GM19372 (cell line): ENCODE results near the gene ZMAT1.
"Not testable (repeated sequence)": the region's sequence is repeated elsewhere in the genome, so short reads cannot be mapped to it uniquely, and the experiment has no call there.

Source experiments
- ATAC-seq: cut with Tn5 transposase; IDR thresholded peaks from one replicate; pipeline ENCODE4 v1.9.1; 2021; ENCODE audit warnings: mild to moderate bottlenecking, low read depth, moderate library complexity; ENCODE audit not compliant: unreplicated experiment

ZMAT1 gene

GRCh38 chrX:101931488-101932248, at the start of gene ZMAT1:
Gene ZMAT1, minus strand, starts transcription at chrX:101932027. Its CDS starts 19 bp downstream, at chrX:101932008.
- peak; percentile 84 for ATAC-seq

GRCh38 chrX:101977106-101977505, 45.3 kb upstream of the ZMAT1 start:
- ATAC-seq = no peak

- ATAC-seq = no peak
Measured at GRCh38 chrX:101973066-101973465, 41.2 kb upstream of the ZMAT1 start.

- ATAC-seq = not testable (repeated sequence)
Measured at GRCh38 chrX:101964923-101965539, 33.2 kb upstream of the ZMAT1 start.

- no peak for ATAC-seq
Measured at GRCh38 chrX:101958139-101958538, 26.3 kb upstream of the ZMAT1 start.

GRCh38 chrX:101957174-101957573, 25.3 kb upstream of the ZMAT1 start:
- no peak for ATAC-seq

- ATAC-seq = no peak
Measured at GRCh38 chrX:101956556-101956955, 24.7 kb upstream of the ZMAT1 start.

- no peak for ATAC-seq
Measured at GRCh38 chrX:101950581-101950980, 18.8 kb upstream of the ZMAT1 start.

- no peak for ATAC-seq
Measured at GRCh38 chrX:101932249-101932570, 383 bp upstream of the ZMAT1 start.

- peak; percentile 10 for ATAC-seq
Measured at GRCh38 chrX:101931136-101931487, 715 bp downstream of the ZMAT1 start.

GRCh38 chrX:101925733-101926132, 6.1 kb downstream of the ZMAT1 start:
- no peak for ATAC-seq

- no peak for ATAC-seq
Measured at GRCh38 chrX:101918751-101919150, 13.1 kb downstream of the ZMAT1 start.

GRCh38 chrX:101906136-101906796, 25.6 kb downstream of the ZMAT1 start:
- ATAC-seq = no peak

GRCh38 chrX:101904996-101905395, 26.8 kb downstream of the ZMAT1 start:
- ATAC-seq = no peak
